Activated naive CD4-positive, alpha-beta T cell (primary cell): ENCODE data around the gene TSR3.

Experiments
- DNase-seq, 4 experiments: peaks; one replicate each; lab custom pipeline; 2025; lab: John Stamatoyannopoulos, UW

Gene TSR3

GRCh38 chr16:1377406-1378010 is 25.8 kb upstream of the TSR3 start:
- DNase-seq = no peak

GRCh38 chr16:1375741-1376410 is 24.2 kb upstream of the TSR3 start:
- no peak for DNase-seq

GRCh38 chr16:1375298-1375640 is 23.6 kb upstream of the TSR3 start:
- no peak for DNase-seq

- no peak for DNase-seq
These were observed 23.0 kb upstream of the TSR3 start for GRCh38 chr16:1374418-1375297.

- no peak for DNase-seq
These were observed 20.7 kb upstream of the TSR3 start for GRCh38 chr16:1372292-1372950.

GRCh38 chr16:1371054-1371978 is 19.6 kb upstream of the TSR3 start:
- DNase-seq = no peak

GRCh38 chr16:1367486-1368174 is 16.0 kb upstream of the TSR3 start:
- no peak for DNase-seq

GRCh38 chr16:1366712-1367299 is 15.1 kb upstream of the TSR3 start:
- no peak for DNase-seq

- no peak for DNase-seq
These were observed 14.5 kb upstream of the TSR3 start for GRCh38 chr16:1366060-1366711.

- no peak for DNase-seq
These were observed 12.8 kb upstream of the TSR3 start for GRCh38 chr16:1364510-1364909.

- DNase-seq = peak in 3 of 4 experiments; percentile 23 to 66 (median 53)
These were observed 11.9 kb upstream of the TSR3 start for GRCh38 chr16:1363501-1364041.

GRCh38 chr16:1362807-1363206 is 11.1 kb upstream of the TSR3 start:
- no peak for DNase-seq

- DNase-seq = no peak
These were observed 10.1 kb upstream of the TSR3 start for GRCh38 chr16:1361685-1362360.

GRCh38 chr16:1357906-1358566 is 6.4 kb upstream of the TSR3 start:
- DNase-seq = no peak

GRCh38 chr16:1356061-1356900 is 4.6 kb upstream of the TSR3 start:
- no peak for DNase-seq

- no peak for DNase-seq
These were observed 3.9 kb upstream of the TSR3 start for GRCh38 chr16:1355591-1355990.

GRCh38 chr16:1354815-1355540 is 3.3 kb upstream of the TSR3 start:
- no peak for DNase-seq
